HepG2 (cell line): ENCODE data around the gene STAMBPL1. TPM values are rescaled to one million over a fixed set of nuclear protein-coding genes. Genes with fewer than 3 reads are reported as not detected.

ENCODE experiments used
- ATAC-seq: fragments of 200-7000 bp; cut with Tn5 transposase; 3 replicates; pipeline ENCODE4 v1.9.1; 2020; ENCODE audit warnings: mild to moderate bottlenecking, moderate library complexity
- BruUV-seq: library from RNA; stranded (reverse); fragments of 400-500 nt; replicated peaks from 2 replicates; lab custom pipeline; 2021; lab: Mats Ljungman, UMichigan
- CTCF ChIA-PET: fragments of 300-600 bp; formaldehyde crosslinking; extraction: SDS; loops from one replicate; lab custom pipeline; 2021; ENCODE audit warnings: low total read pairs, inconsistent platforms, low intra/inter-chr PET ratio; lab: Yijun Ruan, JAX
- POLR2A ChIA-PET: fragments of 350-600 bp; sonication (Branson Sonifier 250); formaldehyde crosslinking; loops from one replicate; lab custom pipeline; 2020; ENCODE audit warnings: antibody characterized with exemption, inconsistent platforms; lab: Yijun Ruan, JAX
- DNase-seq: peaks from one replicate; pipeline ENCODE4 v3.0.0-alpha.2; 2015; ENCODE audit warnings: low spot score
- FAIRE-seq: peaks from 3 replicates; lab custom pipeline; 2011; peaks lifted over from hg19 to GRCh38; lab: Jason Lieb, UNC
- H2AFZ ChIP-seq: one replicate; pipeline ENCODE4 v1.6.1; 2011; ENCODE audit warnings: low read length, inconsistent platforms
- H3K27ac ChIP-seq: fragments of 300-600 bp; 3 replicates; pipeline ENCODE4 v1.8.0; 2011; ENCODE audit warnings: mixed run types, mild to moderate bottlenecking, mixed read lengths, low read length, inconsistent platforms; ENCODE audit not compliant: insufficient read depth; ENCODE audit errors: extremely low read length
- H3K27me3 ChIP-seq, 2 experiments: fragments of 200-600 bp in 1 of 2; 2 replicates in 1 of 2; 3 replicates in 1 of 2; pipeline versions ENCODE4 v1.6.0 to v1.8.0; 2011; ENCODE audit warnings: low read length in 2 of 2, mild to moderate bottlenecking in 2 of 2, moderate library complexity in 2 of 2, inconsistent platforms in 1 of 2; ENCODE audit not compliant: insufficient read depth in 2 of 2, control insufficient read depth in 1 of 2
- H3K36me3 ChIP-seq, 2 experiments: fragments of 200-600 bp in 1 of 2; replicated peaks in 1 of 2; 2 replicates in 1 of 2; 3 replicates in 1 of 2; pipeline versions ENCODE4 v1.5.1 to v1.8.0; 2011; ENCODE audit warnings: low read length in 2 of 2, inconsistent platforms in 1 of 2; ENCODE audit not compliant: insufficient read depth in 2 of 2, control insufficient read depth in 1 of 2
- H3K4me1 ChIP-seq: 2 replicates; pipeline ENCODE4 v1.5.1; 2012; ENCODE audit warnings: low read length, inconsistent platforms; ENCODE audit not compliant: insufficient read depth
- H3K4me2 ChIP-seq: 2 replicates; pipeline ENCODE4 v1.6.0; 2011; ENCODE audit warnings: low read depth, low read length, inconsistent platforms
- H3K4me3 ChIP-seq, 3 experiments: fragments of 200-600 bp in 1 of 3; sonication (generic), shearing (Covaris generic) in 1 of 3; replicated peaks in 1 of 3; 2 replicates each; pipeline ENCODE4 v1.5.1; 2011 to 2016; ENCODE audit warnings: low read length in 3 of 3, inconsistent platforms in 2 of 3, low read depth in 2 of 3, mild to moderate bottlenecking in 2 of 3, control low read depth in 1 of 3, mixed read lengths in 1 of 3; ENCODE audit not compliant: insufficient read depth in 1 of 3
- H3K79me2 ChIP-seq: one replicate; pipeline ENCODE4 v1.6.1; 2011; ENCODE audit warnings: low read length, inconsistent platforms; ENCODE audit not compliant: insufficient read depth
- H3K9ac ChIP-seq: 2 replicates; pipeline ENCODE4 v1.6.0; 2011; ENCODE audit warnings: mild to moderate bottlenecking, low read depth, low read length, inconsistent platforms; ENCODE audit not compliant: insufficient read depth
- H3K9me3 ChIP-seq: 2 replicates; pipeline ENCODE4 v1.5.1; 2012; ENCODE audit warnings: mild to moderate bottlenecking, low read length
- H4K20me1 ChIP-seq: 2 replicates; pipeline ENCODE4 v1.6.0; 2011; ENCODE audit warnings: inconsistent platforms, mild to moderate bottlenecking, low read length, moderate library complexity; ENCODE audit not compliant: insufficient read depth
- JUND ChIP-seq: sonication (generic); formaldehyde crosslinking; IDR thresholded peaks from 2 replicates; pipeline ENCODE4 v1.8.0; 2022; ENCODE audit warnings: mild to moderate bottlenecking, missing genetic modification reagents
- KIAA2018 ChIP-seq: sonication (generic); formaldehyde crosslinking; IDR thresholded peaks from 2 replicates; pipeline ENCODE4 v1.5.0; 2020; ENCODE audit warnings: mild to moderate bottlenecking, missing genetic modification reagents, borderline replicate concordance
- KLF6 ChIP-seq: IDR thresholded peaks from 2 replicates; pipeline ENCODE4 v1.8.0; 2016; ENCODE audit warnings: missing biosample characterization, missing genetic modification reagents
- MIXL1 ChIP-seq: IDR thresholded peaks from 2 replicates; pipeline ENCODE4 v1.6.1; 2016
- NFATC3 ChIP-seq: sonication (generic); formaldehyde crosslinking; IDR thresholded peaks from 2 replicates; pipeline ENCODE4 v1.5.1; 2020; ENCODE audit warnings: mild to moderate bottlenecking, missing genetic modification reagents
- RORA ChIP-seq: sonication (generic); formaldehyde crosslinking; IDR thresholded peaks from 2 replicates; pipeline ENCODE4 v1.5.0; 2020; ENCODE audit warnings: mild to moderate bottlenecking, missing genetic modification reagents, moderate library complexity
- SKI ChIP-seq: fragments of 450-650 bp; IDR thresholded peaks from one replicate; pipeline ENCODE4 v1.6.1; 2018; ENCODE audit warnings: mild to moderate bottlenecking; ENCODE audit not compliant: partially characterized antibody
- SP4 ChIP-seq: sonication (generic); formaldehyde crosslinking; IDR thresholded peaks from 2 replicates; pipeline ENCODE4 v1.8.1; 2023; ENCODE audit warnings: mild to moderate bottlenecking, missing genetic modification reagents
- YY1 ChIP-seq: IDR thresholded peaks from 2 replicates; pipeline ENCODE4 v1.6.1; 2011; ENCODE audit warnings: low read length, low read depth, moderate library complexity, mild to moderate bottlenecking; ENCODE audit not compliant: insufficient read depth, insufficient replicate concordance
- ZNF317 ChIP-seq: sonication (generic); formaldehyde crosslinking; IDR thresholded peaks from 2 replicates; pipeline ENCODE4 v1.5.0; 2020; ENCODE audit warnings: mild to moderate bottlenecking, missing genetic modification reagents
- ZNF484 ChIP-seq: sonication (generic); formaldehyde crosslinking; IDR thresholded peaks from 2 replicates; pipeline ENCODE4 v1.5.1; 2020; ENCODE audit warnings: mild to moderate bottlenecking, low read depth, missing genetic modification reagents, borderline replicate concordance
- ZNF567 ChIP-seq: sonication (generic); formaldehyde crosslinking; IDR thresholded peaks from 2 replicates; pipeline ENCODE4 v1.8.1; 2023; ENCODE audit warnings: mild to moderate bottlenecking, missing genetic modification reagents, borderline replicate concordance
- ZNF629 ChIP-seq: sonication (generic); formaldehyde crosslinking; conservative IDR thresholded peaks from 2 replicates; pipeline ENCODE4 v1.5.0; 2020; ENCODE audit warnings: missing genetic modification reagents
- ZNF703 ChIP-seq: sonication (generic); formaldehyde crosslinking; IDR thresholded peaks from 2 replicates; pipeline ENCODE4 v1.5.1; 2020; ENCODE audit warnings: missing genetic modification reagents, mild to moderate bottlenecking, moderate library complexity, borderline replicate concordance
- ZNF761 ChIP-seq: sonication (generic); formaldehyde crosslinking; conservative IDR thresholded peaks from 2 replicates; pipeline ENCODE4 v1.4.0; 2020; ENCODE audit warnings: mild to moderate bottlenecking, missing genetic modification reagents
- ZNF841 ChIP-seq: sonication (generic); formaldehyde crosslinking; IDR thresholded peaks from 2 replicates; pipeline ENCODE4 v1.8.1; 2023; ENCODE audit warnings: missing genetic modification reagents, borderline replicate concordance
- WGBS: methylation state at CpG from one replicate; pipeline ENCODE4 v1.1.6; 2017; ENCODE audit warnings: low lambda C conversion rate; 5-methylcytosine and 5-hydroxymethylcytosine counted together
- in situ Hi-C: cut with HindIII; loops from 2 replicates; pipeline ENCODE4 v1.10.0; 2017; ENCODE audit warnings: low pct_unique_long_range_greater_than_20kb; ENCODE audit not compliant: extremely low pct_ligation_motif_present
- intact Hi-C: fragments of 100-400 bp; cut with micrococcal nuclease; formaldehyde crosslinking; loops from one replicate; pipeline ENCODE4 v1.10.0; 2022; ENCODE audit not compliant: unreplicated experiment
- polyA plus RNA-seq, 8 experiments: library from polyadenylated mRNA; depleted of rRNA in 3 of 8; stranded (reverse) in 7 of 8; unstranded in 1 of 8; fragments of >200 nt; fragmentation: Illumina TruSeq in 4 of 8; extraction: Trizol in 4 of 8; gene quantifications; 2 replicates each; pipeline versions ENCODE4 v1.2.1 to v1.2.3, GENCODE V29; 2011 to 2016; ENCODE audit warnings: low read depth in 4 of 8, missing spikeins in 1 of 8, mixed read lengths in 1 of 8; ENCODE audit not compliant: insufficient read depth in 1 of 8
- total RNA-seq, 5 experiments: library from RNA; depleted of rRNA; stranded (reverse); fragments of >200 nt; fragmentation: Illumina TruSeq; extraction: Trizol; gene quantifications; 2 replicates each; pipeline ENCODE4 v1.2.3, GENCODE V29; 2016; ENCODE audit warnings: low read depth in 1 of 5

The STAMBPL1 gene
- total and polyA plus RNA-seq, 2 of the 13 experiments (the other 11 are each of a cell fraction or from before 2014, with no cell fraction given) = 1.4 to 1.5 TPM

DNA sequence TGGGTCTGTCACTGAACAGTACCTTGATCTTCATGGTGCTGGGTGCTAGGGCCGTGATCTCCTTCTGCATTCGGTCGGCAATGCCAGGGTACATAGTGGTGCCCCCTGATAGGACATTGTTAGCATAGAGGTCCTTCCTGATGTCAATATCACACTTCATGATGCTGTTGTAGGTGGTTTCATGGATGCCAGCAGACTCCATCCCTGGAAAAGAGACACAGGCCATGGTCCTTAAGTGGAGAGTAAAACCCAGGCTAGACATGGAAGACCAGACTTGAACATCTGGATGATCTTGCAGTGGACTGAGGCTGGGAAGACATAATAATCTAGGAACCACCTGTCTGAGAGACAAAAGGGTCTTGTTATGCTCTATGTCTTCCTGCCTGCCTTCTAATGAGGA lies 58.0 kb downstream of the STAMBPL1 start:
- Histone ChIP-seq H3K4me3 (no peak overlapping the region), H3K36me3 (peaks cover 1 to 11% of the 10 kb centered on the region in 2 experiments; a peak in 2 of 5 replicates), H2AFZ (no peak overlapping the region), H3K27ac (no peak overlapping the region)
- DNase-seq = no peak
- POLR2A ChIA-PET = no interaction called here
- 93% methylated on average over 3 of the region's 3 CpGs for WGBS
- ATAC-seq = no peak
- no peak for TF ChIP-seq ZNF761 (CRISPR knock-in tag)
- no peak for TF ChIP-seq KLF6 (CRISPR knock-in tag)
- no peak for TF ChIP-seq JUND (CRISPR knock-in tag)
- no peak for TF ChIP-seq ZNF703 (CRISPR knock-in tag)
- no peak for TF ChIP-seq RORA
- TF ChIP-seq KIAA2018 (CRISPR knock-in tag) = no peak
- no peak for TF ChIP-seq NFATC3 (CRISPR knock-in tag)
- TF ChIP-seq YY1 = no peak
- TF ChIP-seq ZNF317 (CRISPR knock-in tag) = no peak
- no peak for TF ChIP-seq ZNF841 (CRISPR knock-in tag)
- TF ChIP-seq SP4 = no peak
- TF ChIP-seq ZNF567 (CRISPR knock-in tag) = no peak
- TF ChIP-seq ZNF629 (CRISPR knock-in tag) = no peak
- TF ChIP-seq MIXL1 (CRISPR knock-in tag) = no peak
- TF ChIP-seq SKI = no peak
- TF ChIP-seq ZNF484 = no peak
- TF ChIP-seq, all 625 proteins: peak for 0
- Histone ChIP-seq H3K9me3 (no peaks in the 10 kb centered on the region), H3K4me2 (no peak overlapping the region), H3K27me3 (no peaks in the 10 kb centered on the region), H4K20me1 (no peaks in the 10 kb centered on the region), H3K4me1 (peaks cover 8% of the 10 kb centered on the region), H3K79me2 (no peaks in the 10 kb centered on the region), H3K9ac (no peak overlapping the region)
- CTCF ChIA-PET = no interaction called here
- intact Hi-C loops = loop anchor here (5.0 kb wide), 1 partner anchor 89 kb away; no protein-coding TSS in a partner anchor
- FAIRE-seq = no peak
- no TSS peak for BruUV-seq
- in situ Hi-C loops = loop anchor here (5.0 to 10.0 kb wide), 2 partner anchors 101 to 267 kb away; partner anchors contain the start of gene CH25H
